Measurements from ENCODE around the gene SAP30BP.

DNA sequence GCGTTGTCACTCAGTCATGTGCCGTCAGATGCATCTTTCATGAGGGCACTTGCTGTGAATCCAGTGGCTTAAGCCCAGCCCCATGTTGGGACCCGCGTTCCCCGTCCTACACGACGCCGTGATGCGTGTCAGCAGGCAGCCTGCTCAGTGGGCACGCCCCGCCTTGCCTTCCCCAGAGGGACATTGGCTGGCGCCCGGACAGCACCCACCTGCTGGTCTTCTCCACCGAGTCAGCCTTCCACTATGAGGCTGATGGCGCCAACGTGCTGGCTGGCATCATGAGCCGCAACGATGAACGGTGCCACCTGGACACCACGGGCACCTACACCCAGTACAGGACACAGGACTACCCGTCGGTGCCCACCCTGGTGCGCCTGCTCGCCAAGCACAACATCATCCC lies 62.9 kb downstream of the SAP30BP start:
- TF ChIP-seq, protein P1, sequence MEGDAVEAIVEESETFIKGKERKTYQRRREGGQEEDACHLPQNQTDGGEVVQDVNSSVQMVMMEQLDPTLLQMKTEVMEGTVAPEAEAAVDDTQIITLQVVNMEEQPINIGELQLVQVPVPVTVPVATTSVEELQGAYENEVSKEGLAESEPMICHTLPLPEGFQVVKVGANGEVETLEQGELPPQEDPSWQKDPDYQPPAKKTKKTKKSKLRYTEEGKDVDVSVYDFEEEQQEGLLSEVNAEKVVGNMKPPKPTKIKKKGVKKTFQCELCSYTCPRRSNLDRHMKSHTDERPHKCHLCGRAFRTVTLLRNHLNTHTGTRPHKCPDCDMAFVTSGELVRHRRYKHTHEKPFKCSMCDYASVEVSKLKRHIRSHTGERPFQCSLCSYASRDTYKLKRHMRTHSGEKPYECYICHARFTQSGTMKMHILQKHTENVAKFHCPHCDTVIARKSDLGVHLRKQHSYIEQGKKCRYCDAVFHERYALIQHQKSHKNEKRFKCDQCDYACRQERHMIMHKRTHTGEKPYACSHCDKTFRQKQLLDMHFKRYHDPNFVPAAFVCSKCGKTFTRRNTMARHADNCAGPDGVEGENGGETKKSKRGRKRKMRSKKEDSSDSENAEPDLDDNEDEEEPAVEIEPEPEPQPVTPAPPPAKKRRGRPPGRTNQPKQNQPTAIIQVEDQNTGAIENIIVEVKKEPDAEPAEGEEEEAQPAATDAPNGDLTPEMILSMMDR (IDR thresholded peaks at IDR 0.05) = no peak
- no peak for TF ChIP-seq POLR2A (IDR thresholded peaks at IDR 0.05; ENCODE audit: low read depth)
